Hematopoietic multipotent progenitor cell treated with erythropoietin and hydrocortisone succinate and interleukin-3 and kit ligand, for 4 days (in vitro differentiated cells): ENCODE measurements around the gene GRIFIN.

Source experiments
- DNase-seq: peaks from one replicate; pipeline ENCODE4 v3.0.0-alpha.2; 2015

The GRIFIN gene

DNA sequence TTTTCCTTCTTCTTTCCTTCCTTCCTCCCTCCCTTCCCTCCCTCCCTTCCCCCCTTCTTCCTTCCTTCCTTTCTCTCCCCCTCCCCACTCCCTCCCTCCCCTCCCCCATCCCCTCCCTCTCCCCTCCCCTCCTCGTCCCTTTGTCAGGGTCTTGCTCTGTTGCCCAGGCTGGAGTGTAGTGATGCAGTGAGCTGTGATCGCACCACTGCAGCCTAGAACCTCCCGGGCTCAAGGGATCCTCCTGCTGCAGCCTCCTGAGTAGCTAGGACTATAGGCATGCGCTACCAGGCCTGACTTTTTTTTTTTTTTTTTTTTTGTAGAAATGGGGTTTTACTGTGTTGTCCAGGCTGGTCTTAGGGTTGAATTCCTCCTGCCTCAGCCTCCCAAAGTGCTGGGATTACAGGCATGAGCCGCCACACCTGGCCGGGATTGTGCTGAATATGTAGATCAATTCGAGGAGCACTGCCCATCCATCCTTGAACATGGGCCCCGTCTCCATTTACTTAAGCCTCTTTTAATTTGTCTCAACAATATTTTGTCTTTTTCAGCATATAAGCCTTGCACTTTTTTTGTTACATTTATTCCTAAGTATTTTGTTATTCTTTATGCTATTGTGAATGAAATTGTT is 23.4 kb downstream of the GRIFIN start:
- DNase-seq: no peak

GRCh38 chr7:2452074-2452507 is 24.1 kb downstream of the GRIFIN start:
- peak; percentile 82 for DNase-seq

DNA sequence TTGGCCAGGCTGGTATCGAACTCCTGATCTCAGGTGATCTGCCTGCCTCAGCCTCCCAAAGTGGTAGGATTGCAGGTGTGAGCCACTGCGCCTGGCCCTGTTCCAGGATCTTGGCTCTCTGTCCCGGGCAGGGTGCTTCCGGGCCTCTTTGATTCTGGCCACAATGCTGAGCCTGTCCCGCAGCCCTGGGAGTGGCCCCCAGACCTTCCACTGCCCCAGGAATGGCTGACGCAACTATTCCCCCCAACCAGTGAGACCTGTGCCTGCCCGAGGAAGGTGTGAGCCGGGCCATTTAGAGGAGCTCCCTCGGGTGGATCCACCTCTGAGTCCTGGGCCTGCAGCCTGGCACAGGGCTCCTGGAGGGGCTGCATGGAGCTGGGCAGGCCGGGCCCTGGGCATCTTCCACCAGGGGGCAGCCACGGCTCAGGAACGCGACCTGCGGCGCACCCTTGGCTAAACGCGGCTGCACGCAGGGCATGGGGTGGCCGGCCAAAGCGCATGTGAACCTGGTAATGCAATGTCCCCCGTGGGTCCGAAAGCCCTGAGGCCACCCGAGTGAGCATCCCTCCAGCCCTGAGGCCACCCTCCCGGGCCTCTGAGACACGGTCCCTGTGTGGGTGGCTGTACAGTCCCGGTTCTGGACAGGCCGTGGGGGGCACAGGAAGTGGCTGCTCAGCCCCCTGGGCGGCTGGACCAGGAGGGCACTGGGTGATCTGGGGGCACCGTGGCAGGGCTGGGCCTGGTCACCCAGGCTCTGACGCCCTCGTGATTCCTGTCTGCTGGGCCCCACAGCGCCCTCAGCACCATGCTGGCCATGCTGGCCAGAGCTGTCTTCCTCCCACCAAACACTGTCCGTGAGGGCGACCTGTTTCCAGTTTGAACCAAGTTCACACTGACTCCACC is 24.8 kb downstream of the GRIFIN start:
- DNase-seq: peak; percentile 92

DNA sequence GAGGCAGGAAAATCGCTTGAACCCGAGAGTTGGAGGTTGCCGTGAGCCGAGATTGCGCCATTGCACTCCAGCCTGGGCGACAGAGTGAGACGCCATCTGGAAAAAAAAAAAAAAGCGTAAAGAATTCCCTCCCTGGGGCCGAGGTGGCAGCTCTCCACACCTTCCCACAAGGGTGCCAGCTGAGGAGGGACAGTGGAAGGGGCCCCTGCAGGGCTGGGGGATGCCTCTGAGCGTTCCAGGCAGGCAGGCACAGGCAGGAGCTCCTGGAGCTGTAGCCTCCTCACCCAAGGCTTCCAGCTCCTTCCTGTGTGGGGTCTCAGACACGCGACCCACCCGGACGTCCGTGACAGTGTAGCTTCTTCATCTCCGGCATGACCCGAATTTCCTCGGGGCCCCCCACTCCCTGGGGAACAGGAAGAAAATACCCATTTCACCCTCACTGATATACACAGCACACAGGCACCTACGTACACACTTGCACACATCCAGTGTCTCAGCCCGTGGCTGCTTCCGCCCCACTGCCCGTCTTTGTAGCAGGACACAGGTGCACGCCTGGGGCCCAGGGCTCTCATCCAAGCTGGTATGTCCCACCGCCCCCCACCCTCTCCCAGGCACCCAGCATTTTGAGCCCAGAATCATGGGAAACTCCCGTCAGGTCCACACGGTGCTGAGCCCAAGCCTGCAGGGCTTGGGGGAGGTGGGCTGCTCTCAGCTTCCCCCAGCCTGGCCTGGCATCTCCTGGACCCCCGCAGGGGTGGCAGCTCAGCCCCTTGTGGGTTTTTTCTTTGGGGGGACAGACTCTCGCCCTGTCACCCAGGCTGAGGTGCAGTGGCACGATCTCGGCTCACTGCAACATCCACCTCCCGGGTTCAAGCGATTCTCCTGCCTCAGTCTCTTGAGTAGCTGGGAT is 25.7 kb downstream of the GRIFIN start:
- DNase-seq: no peak

DNA sequence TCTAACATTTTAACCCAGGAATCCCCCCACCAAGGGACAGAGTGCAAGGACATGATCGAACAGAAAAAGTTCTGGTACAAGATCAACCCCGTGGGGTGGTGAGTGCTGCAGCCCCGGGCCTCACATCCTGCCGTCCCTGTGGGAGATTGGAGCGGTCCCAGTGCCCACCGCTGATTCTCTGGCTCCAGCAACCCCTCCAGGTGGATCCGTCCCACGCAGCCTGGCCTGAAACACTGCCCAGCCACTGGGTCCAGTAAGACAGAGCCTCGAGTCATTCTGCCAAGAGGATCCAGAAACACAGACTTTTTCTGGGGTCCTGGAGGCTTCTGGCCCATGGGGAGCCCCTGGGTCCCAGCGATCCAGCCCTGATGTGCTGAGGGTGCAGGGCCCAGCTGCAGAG is 29.5 kb downstream of the GRIFIN start:
- DNase-seq: no peak

- no peak for DNase-seq
These were observed 30.2 kb downstream of the GRIFIN start for GRCh38 chr7:2445898-2446555.

DNA sequence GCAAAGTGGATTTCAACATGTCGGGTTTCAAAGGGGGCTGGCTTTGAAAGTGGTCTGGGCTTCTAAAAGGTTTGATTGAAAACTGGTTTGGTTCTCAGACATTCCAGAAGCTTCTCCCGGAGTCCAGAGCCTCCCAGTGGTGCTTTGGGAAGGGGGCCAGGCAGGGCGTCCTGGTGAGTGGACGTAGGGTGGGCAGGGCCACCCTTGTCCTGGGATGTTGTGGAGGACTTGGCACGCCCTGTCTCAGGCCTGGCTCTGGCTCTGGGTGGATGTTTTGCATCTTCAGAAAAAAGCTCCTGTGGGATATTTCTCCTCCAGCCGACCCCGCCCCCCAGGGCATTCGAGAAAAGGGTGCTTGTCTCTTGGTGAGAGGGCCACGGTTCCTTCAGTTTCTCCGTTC is 31.2 kb downstream of the GRIFIN start:
- no peak for DNase-seq

GRCh38 chr7:2444476-2444875 is 31.7 kb downstream of the GRIFIN start:
- no peak for DNase-seq

- DNase-seq: no peak
These were observed 32.7 kb downstream of the GRIFIN start for GRCh38 chr7:2443491-2443890.

- peak; percentile 45 for DNase-seq
These were observed 34.7 kb downstream of the GRIFIN start for GRCh38 chr7:2441430-2442058.

DNA sequence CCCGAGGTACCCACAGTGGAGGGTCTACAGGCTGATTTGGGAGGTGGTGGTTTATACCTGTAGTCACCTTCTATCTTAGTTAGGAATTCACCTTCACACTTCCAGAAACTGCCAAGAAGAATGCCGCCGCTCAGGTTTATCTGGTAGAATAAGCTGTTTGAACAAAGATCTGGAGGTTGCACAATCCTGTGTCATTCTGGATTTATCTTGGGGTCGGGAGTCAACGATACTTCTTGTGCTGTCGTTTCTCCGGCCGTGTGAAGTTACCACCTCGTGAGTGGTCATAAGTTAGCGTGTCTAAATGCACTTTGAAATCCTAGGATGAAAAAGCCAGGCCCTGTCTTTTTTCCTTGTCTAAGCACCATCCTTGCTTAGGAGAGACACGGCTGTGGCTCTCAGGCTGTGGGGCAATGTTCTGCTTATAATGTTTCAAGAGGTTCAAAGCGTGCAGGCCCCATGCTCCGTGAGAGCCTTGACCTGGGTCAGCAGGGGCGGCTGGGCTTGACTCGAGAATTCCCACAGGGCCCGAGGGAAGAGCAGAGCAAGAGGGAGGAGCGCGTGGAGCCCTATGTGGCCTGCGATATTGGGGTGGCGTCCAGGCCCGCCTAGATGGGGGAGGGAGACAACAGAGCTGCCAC is 35.5 kb downstream of the GRIFIN start:
- no peak for DNase-seq

DNA sequence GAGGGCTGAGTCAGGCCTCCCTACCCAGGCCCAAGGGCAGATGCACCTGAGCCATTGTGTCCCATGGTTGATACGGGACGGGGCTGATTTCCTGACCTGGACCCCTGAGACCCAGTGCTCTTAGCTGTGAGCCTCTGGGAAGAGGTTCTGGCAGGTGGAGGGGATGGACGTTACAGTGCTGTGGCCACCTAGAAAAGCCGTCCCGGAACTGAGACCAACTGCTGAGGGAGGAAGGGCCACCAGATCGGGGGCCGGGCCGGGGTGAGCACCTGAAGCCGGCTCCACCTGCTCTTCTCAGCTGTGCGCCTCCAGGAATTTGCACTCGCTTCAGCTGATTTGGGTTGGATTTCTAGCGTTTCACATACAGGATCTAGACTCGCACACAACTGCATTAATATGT is 37.4 kb downstream of the GRIFIN start:
- no peak for DNase-seq

GRCh38 chr7:2438186-2438585 is 38.0 kb downstream of the GRIFIN start:
- DNase-seq: no peak

DNA sequence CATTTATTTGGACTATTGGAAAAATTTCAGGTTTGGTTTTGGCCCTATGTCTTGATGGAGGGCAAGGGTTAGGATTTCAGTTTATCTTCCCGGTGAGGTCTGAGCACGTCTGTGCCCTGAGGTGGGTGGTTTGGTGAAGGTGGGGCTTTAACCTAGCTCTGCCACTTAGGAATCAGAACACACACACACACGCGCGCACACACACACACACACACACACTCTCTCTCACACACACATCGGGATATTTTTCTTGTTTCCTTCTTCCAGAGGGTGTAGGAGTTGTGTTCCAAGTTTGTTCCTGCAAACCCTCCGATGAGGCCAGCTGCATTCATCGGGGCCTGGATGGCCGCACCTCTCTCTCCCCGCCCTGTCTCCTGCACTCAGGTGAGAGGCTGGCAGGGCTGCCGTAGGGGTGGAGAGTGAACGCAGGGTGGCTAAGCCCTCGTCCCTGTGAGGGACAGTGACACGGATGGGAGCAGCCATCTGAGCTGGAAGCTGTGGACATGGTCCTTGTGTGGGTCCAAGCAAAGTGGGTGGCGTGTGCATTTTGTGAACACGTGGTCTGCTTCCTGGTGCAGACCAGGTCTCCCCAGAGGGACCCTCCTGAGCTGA is 38.6 kb downstream of the GRIFIN start:
- DNase-seq: no peak

DNA sequence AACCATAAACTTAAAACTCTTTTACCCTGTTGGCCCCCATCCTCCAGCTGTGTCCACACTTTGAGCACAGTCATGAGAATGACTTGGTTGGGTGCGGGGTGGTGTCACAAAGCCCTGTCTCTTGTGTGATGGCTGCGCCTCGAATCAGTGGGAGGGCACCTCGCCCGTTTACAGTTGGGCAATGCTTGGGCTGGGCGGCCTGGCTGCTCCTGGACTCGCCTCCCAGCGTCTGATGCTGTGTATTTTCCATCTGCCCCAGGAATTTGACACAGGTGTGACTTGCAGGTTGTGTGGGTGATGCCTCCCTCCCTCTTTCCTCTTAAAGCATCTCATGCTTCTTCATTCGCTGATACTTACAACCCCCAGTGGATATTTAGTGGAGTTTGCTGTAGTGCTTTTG is 39.1 kb downstream of the GRIFIN start:
- DNase-seq: no peak

GRCh38 chr7:2436341-2437104 is 39.7 kb downstream of the GRIFIN start:
- no peak for DNase-seq

- DNase-seq: peak; percentile 31
These were observed 41.1 kb downstream of the GRIFIN start for GRCh38 chr7:2435146-2435545.

GRCh38 chr7:2433713-2434550 is 42.3 kb downstream of the GRIFIN start:
- DNase-seq: no peak

DNA sequence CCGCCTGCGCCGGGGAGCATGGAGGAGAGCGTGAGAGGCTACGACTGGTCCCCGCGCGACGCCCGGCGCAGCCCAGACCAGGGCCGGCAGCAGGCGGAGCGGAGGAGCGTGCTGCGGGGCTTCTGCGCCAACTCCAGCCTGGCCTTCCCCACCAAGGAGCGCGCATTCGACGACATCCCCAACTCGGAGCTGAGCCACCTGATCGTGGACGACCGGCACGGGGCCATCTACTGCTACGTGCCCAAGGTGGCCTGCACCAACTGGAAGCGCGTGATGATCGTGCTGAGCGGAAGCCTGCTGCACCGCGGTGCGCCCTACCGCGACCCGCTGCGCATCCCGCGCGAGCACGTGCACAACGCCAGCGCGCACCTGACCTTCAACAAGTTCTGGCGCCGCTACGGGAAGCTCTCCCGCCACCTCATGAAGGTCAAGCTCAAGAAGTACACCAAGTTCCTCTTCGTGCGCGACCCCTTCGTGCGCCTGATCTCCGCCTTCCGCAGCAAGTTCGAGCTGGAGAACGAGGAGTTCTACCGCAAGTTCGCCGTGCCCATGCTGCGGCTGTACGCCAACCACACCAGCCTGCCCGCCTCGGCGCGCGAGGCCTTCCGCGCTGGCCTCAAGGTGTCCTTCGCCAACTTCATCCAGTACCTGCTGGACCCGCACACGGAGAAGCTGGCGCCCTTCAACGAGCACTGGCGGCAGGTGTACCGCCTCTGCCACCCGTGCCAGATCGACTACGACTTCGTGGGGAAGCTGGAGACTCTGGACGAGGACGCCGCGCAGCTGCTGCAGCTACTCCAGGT is 43.1 kb downstream of the GRIFIN start:
- DNase-seq: no peak
